GM21526 (cell line): Measurements from ENCODE around the gene FAM120A.
"Not testable (repeated sequence)": the region's sequence is repeated elsewhere in the genome, so short reads cannot be mapped to it uniquely, and the experiment has no call there.

Experiments
- ATAC-seq: cut with Tn5 transposase; IDR thresholded peaks from one replicate; pipeline ENCODE4 v1.9.1; 2021; ENCODE audit warnings: moderate library complexity; ENCODE audit not compliant: unreplicated experiment, low FRiP score

The FAM120A gene

GRCh38 chr9:93508207-93508606 is 56.7 kb downstream of the FAM120A start:
- no peak for ATAC-seq

DNA sequence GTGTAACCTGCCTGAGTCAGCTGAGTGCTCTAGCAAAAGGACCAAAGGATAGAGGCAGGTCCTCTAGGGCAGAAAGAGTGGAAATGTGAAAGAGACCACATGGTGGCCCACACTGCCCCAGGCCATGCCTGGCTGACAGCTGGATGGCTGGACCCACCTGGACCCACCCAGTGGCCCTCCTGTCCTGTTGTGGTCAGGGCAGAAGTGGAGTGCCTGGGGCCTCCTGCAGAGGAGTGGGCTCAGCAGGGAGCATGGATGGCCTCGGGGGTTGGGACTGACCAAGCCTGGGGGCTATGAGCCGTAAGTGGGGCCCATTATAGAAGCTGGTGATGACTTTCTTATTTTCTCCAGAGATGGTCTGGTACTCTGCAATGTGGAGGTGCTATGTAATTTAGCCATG is 57.6 kb downstream of the FAM120A start:
- no peak for ATAC-seq

GRCh38 chr9:93510041-93510440 is 58.6 kb downstream of the FAM120A start:
- ATAC-seq, result no peak

DNA sequence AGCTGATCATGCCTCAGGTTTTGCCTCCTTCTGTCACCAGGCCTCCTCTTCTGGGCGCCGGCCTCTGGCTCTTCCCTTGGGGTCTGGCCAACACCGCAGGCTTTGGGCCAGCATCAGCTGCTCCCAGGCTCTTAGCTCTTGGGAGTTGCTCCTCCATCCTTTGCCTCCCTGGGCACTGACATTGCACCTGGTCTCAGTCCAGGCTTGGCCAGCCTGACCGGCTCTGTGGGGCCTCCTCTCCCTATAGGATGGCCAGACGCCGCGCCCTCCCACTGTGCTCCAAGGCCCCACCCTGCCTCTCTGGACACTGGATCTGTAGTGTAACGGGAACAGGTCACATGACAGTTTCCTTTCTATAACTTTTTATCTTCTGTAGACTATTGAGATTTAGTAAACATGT is 59.7 kb downstream of the FAM120A start:
- ATAC-seq, result not testable (repeated sequence)

DNA sequence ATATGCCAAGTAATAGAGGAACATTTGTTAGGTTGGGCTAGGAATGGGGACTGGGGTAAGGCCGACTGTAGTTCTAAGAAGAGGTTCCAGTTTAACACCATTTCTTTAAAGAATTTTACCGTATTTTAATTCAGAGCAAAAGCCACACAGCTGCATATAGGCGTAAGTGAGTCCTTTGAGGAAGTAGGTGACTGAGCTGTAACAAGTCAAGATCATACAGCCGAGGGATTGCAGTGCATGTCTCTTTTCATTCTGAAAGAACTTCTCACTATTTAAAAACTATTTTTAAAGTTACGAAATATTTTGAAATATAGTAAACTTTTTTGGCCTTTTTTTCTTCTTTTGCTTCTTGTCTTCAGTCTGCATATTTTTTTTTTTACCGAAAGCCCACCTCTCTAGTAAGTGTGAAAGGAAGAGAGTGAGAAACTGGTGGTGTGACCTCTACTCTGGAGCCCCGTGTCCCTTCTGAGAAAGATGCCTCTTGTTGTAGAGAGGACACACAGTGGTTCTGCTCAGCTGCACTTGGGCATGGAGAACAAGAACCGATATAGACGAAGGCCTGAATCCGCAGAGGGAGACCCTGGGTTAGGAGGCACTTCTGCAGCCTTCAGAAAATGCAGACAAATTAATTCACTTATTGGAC is 60.8 kb downstream of the FAM120A start:
- not testable (repeated sequence) for ATAC-seq

DNA sequence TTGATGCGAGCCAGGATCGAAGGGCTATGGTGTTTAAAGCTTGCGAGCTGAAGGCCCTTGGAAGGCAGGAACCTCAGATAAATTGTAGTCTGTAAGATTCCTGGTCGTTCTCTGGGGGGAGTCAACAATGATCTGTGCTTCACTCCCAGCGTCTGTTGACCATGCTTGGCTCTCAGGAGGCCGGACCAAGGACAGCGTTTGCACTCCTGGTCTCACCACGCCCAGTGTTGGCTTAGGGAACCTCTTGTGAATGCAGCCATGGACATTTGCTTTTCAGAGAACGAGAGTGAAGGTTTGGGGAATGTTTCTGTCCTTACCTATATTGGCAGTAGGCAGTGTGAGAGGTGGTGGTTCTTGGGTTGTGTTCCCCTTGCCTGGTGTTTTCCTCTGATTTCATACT is 62.1 kb downstream of the FAM120A start:
- ATAC-seq, result no peak

GRCh38 chr9:93517331-93517730 is 65.8 kb downstream of the FAM120A start:
- no peak for ATAC-seq

DNA sequence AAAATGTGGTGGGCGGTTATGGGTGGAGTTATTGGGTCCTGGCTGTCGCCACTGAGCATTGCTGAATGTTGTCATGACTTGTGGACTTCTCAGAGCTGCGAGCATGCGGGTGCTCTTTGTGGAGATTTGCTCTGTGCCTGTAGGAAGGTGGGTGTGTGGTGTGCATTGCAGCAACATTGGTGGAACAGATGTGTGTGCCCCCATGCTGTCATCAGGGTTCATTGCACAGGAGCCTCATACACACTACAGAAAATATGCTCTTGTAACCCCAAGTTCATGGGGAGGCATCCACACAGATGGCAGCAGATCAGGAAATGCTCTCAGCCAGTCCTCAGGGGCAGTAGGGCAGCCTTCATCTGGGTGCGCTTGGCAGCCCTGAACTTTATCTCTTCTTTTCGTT is 69.0 kb downstream of the FAM120A start:
- no peak for ATAC-seq

- ATAC-seq, result no peak
Observed at GRCh38 chr9:93522736-93523135, 71.3 kb downstream of the FAM120A start.

DNA sequence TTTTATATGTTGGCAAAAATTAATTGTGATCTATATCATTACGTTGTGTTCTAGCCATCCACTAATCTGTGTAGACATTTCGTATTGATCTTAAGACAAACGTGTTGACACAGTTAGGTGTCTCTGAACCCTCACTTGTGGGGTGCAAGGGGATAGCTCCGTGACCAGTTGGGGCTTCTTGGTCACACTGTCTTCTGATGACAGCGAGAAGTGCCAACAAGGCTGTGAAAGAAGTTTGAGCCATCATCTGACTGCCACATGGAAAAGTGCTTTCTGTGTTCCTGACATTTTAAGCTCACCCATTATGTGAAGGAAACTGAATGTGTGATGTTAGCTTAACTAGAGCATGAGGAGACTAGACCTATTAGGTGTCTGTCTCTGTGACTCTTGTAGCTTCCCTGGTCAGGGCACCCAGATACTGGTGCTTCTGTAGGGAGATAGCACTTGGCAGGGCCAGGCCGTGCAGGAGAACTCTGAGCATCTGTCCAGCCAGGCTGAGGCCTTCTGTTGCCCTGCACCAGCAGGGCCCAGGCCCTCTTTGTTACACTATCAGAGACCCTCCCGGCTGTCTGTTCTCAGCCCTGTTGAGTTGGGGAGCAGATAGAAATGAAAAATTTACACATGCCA is 72.1 kb downstream of the FAM120A start:
- no peak for ATAC-seq

DNA sequence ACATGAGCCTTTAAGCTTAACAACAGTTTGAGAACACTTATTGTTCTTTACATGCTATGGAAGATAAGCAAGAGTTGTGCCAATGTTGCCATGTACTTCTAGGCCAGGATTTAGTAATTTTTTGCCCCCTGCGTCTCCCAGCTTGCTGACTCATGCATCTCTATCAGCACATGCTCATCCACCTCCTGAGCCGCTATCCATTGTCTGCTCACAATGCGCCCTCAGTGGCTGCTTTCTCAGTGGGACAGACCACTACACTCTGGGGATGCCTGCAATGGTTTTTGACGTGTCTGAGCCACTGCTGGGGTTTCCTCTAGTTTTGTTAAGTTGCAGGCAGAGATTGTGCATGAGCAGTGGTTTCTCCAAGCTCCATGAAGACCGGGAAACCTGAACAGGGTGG is 74.0 kb downstream of the FAM120A start:
- no peak for ATAC-seq

DNA sequence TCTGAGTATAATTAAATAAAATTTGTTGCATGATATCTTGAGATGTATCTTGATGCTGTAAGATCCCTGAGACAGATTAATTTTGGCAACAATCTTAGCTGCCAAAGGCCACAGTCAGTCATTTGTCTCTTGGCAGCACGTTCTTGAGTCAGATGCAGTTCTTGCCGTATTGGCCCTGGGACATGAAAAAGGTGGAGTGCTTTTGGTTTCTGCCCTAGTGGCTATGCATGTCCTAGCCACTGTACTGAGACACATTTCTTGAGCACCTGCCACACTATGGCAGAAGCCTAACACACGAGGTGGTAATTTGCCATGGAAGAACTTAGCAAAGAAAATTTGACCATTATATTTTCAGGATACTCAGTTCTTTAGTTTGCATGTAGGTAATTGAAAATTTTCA is 79.9 kb downstream of the FAM120A start:
- no peak for ATAC-seq

DNA sequence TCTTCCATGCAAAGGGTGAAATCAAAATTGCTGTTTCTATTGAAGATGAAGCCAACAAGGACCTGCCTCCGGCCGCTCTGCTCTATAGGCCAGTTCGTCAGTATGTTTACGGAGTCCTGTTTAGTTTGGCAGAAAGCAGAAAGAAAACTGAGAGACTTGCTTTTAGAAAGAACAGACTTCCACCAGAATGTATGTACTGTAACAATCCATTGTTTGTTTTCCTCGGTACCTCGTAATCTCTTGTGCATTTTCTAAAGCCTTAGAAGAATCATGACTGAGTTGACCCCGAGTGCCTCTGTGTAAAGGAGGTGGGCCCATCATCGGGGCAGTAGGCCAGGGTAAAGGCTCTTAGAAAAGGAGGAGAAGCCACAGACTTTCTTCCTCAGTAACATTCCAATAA is 80.7 kb downstream of the FAM120A start:
- no peak for ATAC-seq

DNA sequence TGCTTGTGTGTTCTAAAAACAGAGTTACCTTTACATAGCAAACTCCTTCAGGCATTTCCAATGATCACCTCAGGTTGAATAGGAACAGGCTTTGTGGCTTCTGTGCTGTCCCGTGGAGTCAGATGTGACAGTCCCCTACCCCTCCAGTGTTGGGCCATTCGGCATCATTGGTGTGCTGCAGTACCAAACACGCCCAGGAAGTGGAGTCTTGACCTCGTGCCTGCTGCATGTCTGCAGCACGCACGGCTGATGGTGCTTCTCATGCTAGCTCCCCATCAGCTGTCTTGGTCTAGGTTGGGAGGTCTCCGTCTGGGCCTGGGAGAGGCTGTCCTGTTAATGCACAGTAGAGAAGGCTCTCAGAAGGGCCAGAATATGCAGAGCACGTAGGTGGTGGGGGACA is 82.4 kb downstream of the FAM120A start:
- no peak for ATAC-seq

- ATAC-seq, result no peak
Observed at GRCh38 chr9:93536167-93536566, 84.7 kb downstream of the FAM120A start.

- ATAC-seq, result no peak
Observed at GRCh38 chr9:93536874-93537273, 85.4 kb downstream of the FAM120A start.

GRCh38 chr9:93540305-93540704 is 88.8 kb downstream of the FAM120A start:
- ATAC-seq, result no peak

GRCh38 chr9:93541005-93541404 is 89.5 kb downstream of the FAM120A start:
- no peak for ATAC-seq

GRCh38 chr9:93541581-93542349 is 90.3 kb downstream of the FAM120A start:
- no peak for ATAC-seq

DNA sequence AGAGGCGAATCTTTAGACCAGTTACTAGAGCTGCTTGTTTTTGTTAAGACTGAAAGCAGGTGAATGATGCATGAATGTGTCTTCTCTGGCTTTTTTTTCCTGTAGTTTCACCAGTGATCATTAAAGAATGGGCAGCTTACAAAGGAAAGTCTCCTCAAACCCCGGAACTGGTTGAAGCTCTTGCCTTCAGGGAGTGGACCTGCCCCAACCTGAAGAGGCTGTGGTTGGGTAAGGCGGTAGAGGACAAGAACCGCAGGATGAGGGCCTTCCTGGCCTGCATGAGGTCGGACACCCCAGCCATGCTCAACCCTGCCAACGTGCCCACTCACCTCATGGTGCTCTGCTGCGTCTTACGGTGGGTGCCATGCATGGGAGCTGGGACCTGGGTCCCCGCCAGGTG is 91.6 kb downstream of the FAM120A start:
- ATAC-seq, result no peak

DNA sequence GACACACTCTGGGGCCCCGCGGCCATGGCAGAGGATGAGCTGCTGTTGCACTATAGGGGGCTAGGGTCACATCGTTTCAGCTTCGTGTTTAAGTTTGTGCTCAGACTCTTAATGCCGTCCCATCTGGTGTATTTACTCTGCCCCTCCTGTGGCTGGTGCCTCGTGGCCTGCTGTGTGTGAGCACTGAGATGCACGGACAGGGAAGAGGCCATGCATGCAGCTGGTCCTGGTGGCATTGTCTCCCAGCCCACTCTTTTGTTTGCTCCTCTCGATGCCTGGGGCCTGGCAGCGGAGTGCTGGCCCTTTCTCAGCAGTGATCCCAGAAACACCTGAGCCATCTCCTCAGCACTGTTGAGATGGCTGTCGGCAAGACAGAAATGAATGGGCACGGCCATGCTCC is 94.9 kb downstream of the FAM120A start:
- ATAC-seq, result no peak

DNA sequence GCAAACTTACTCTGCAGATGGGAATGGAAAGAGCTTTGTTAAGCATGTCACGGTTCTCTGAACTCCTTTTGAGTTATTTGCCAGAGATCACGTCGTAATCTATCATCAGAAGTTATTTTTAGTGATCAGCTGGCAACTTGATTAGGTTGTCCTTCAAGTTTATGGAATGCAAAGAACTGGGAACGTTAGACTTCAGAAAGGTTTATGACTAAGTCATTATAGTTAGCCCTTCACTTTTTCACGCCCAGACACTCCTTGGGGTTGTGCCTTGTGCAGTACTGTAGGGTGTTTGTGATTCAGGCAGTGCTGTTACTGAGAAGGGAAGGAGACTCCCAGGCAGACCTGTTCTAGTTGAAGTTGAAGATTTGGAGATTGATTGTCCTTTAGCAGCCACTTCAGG is 98.1 kb downstream of the FAM120A start:
- ATAC-seq, result no peak
